ENCODE results near the gene MRM1.
A peak's percentile ranks its signal among the peaks of the same experiment; 100 is the strongest.

MRM1 gene

GRCh38 chr17:36653374-36653773 is 52.0 kb downstream of the MRM1 start:
- Histone ChIP-seq H3K4me3 (ENCODE audit: low read depth, low read length) (no peak overlapping the region), H3K4me1 (ENCODE audit: control insufficient read depth, insufficient read depth, low read length, unreplicated experiment) (no peaks in the 10 kb centered on the region), H3K79me2 (ENCODE audit: control insufficient read depth, insufficient read depth, low read length, unreplicated experiment) (no peaks in the 10 kb centered on the region), H3K27me3 (ENCODE audit: insufficient read depth, low read length) (peaks cover 69% of the 10 kb centered on the region), H2AFZ (ENCODE audit: low read length, unreplicated experiment) (no peak overlapping the region), H3K36me3 (ENCODE audit: insufficient read depth, low read length) (no peaks in the 10 kb centered on the region), H3K27ac (ENCODE audit: low read depth, low read length) (no peak overlapping the region)

GRCh38 chr17:36653856-36654255 is 52.5 kb downstream of the MRM1 start:
- no peaks in the 10 kb centered on the region for H3K79me2 ChIP-seq (ENCODE audit: control insufficient read depth, insufficient read depth, low read length, unreplicated experiment)
- H3K36me3 ChIP-seq (ENCODE audit: insufficient read depth, low read length): no peaks in the 10 kb centered on the region
- H2AFZ ChIP-seq (ENCODE audit: low read length, unreplicated experiment): no peak overlapping the region
- H3K27me3 ChIP-seq (ENCODE audit: insufficient read depth, low read length): peaks cover 69% of the 10 kb centered on the region
- H3K27ac ChIP-seq (ENCODE audit: low read depth, low read length): no peak overlapping the region
- no peaks in the 10 kb centered on the region for H3K4me1 ChIP-seq (ENCODE audit: control insufficient read depth, insufficient read depth, low read length, unreplicated experiment)
- no peak overlapping the region for H3K4me3 ChIP-seq (ENCODE audit: low read depth, low read length)

- H3K27me3 ChIP-seq (ENCODE audit: insufficient read depth, low read length): peaks cover 70% of the 10 kb centered on the region
- no peak overlapping the region for H2AFZ ChIP-seq (ENCODE audit: low read length, unreplicated experiment)
- H3K4me3 ChIP-seq (ENCODE audit: low read depth, low read length): no peak overlapping the region
- no peak overlapping the region for H3K27ac ChIP-seq (ENCODE audit: low read depth, low read length)
- no peaks in the 10 kb centered on the region for H3K36me3 ChIP-seq (ENCODE audit: insufficient read depth, low read length)
- no peaks in the 10 kb centered on the region for H3K4me1 ChIP-seq (ENCODE audit: control insufficient read depth, insufficient read depth, low read length, unreplicated experiment)
- no peaks in the 10 kb centered on the region for H3K79me2 ChIP-seq (ENCODE audit: control insufficient read depth, insufficient read depth, low read length, unreplicated experiment)
Measured at GRCh38 chr17:36655726-36656125, 54.3 kb downstream of the MRM1 start.

- Histone ChIP-seq H3K27ac (ENCODE audit: low read depth, low read length) (no peak overlapping the region), H2AFZ (ENCODE audit: low read length, unreplicated experiment) (peak overlapping the region; percentile 60), H3K4me3 (ENCODE audit: low read depth, low read length) (peak overlapping the region; percentile 71), H3K79me2 (ENCODE audit: control insufficient read depth, insufficient read depth, low read length, unreplicated experiment) (no peaks in the 10 kb centered on the region), H3K27me3 (ENCODE audit: insufficient read depth, low read length) (peaks cover 69% of the 10 kb centered on the region), H3K4me1 (ENCODE audit: control insufficient read depth, insufficient read depth, low read length, unreplicated experiment) (no peaks in the 10 kb centered on the region), H3K36me3 (ENCODE audit: insufficient read depth, low read length) (no peaks in the 10 kb centered on the region)
Measured at GRCh38 chr17:36657390-36657762, 56.0 kb downstream of the MRM1 start.

GRCh38 chr17:36657763-36658490 is 56.5 kb downstream of the MRM1 start:
- Histone ChIP-seq H3K27me3 (ENCODE audit: insufficient read depth, low read length) (peaks cover 74% of the 10 kb centered on the region), H2AFZ (ENCODE audit: low read length, unreplicated experiment) (peak overlapping the region; percentile 60), H3K79me2 (ENCODE audit: control insufficient read depth, insufficient read depth, low read length, unreplicated experiment) (no peaks in the 10 kb centered on the region), H3K4me3 (ENCODE audit: low read depth, low read length) (peak overlapping the region; percentile 71), H3K36me3 (ENCODE audit: insufficient read depth, low read length) (no peaks in the 10 kb centered on the region), H3K4me1 (ENCODE audit: control insufficient read depth, insufficient read depth, low read length, unreplicated experiment) (no peaks in the 10 kb centered on the region), H3K27ac (ENCODE audit: low read depth, low read length) (no peak overlapping the region)
